Measurements from ENCODE around the gene EFCAB6.

The EFCAB6 gene

DNA sequence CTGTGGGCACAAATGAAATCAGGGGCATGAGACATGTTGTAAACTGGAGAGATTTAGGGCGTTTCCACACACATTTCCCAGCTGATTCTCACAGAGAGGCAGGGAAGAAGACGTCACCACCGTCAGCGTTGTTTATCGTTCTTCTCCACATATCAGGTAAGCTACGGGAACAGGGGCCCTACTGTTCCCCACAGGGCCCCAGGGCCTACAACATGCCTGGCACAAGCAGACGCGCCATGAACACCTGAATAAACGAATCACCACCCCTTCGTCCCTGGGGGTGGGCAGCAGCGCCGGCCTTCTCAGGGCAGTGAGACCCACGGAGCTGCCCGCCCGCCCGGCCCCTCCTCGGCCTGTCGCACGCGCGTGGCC, 342 bp downstream of the EFCAB6 start:
- Histone ChIP-seq H3K4me2 (ENCODE audit: low read depth, low read length, poor library complexity, severe bottlenecking) (no peak overlapping the region), H3K9me2 (replicated peaks; ENCODE audit: low read depth, low read length) (no peaks in the 10 kb centered on the region), H3K9ac (ENCODE audit: low read depth, low read length, poor library complexity, severe bottlenecking) (no peak overlapping the region), H3F3A (ENCODE audit: low read depth) (no peaks in the 10 kb centered on the region), H3K79me2 (ENCODE audit: insufficient read depth, low read length) (no peaks in the 10 kb centered on the region), H3K36me3 (ENCODE audit: insufficient read depth, low read length) (no peaks in the 10 kb centered on the region), H3K27me3 (ENCODE audit: insufficient read depth, low read length, poor library complexity, severe bottlenecking) (no peaks in the 10 kb centered on the region), H3K4me3 (ENCODE audit: low read length, poor library complexity, severe bottlenecking) (no peak overlapping the region), H3K4me1 (ENCODE audit: insufficient read depth, low read length, poor library complexity, severe bottlenecking) (no peaks in the 10 kb centered on the region), H3K9me3 (ENCODE audit: insufficient read depth, low read depth, low read length) (no peaks in the 10 kb centered on the region), H4K20me1 (ENCODE audit: insufficient read depth, low read length, poor library complexity, severe bottlenecking) (no peaks in the 10 kb centered on the region), H2AFZ (ENCODE audit: low read length) (no peak overlapping the region)
- no peak for TF ChIP-seq CTCF (conservative IDR thresholded peaks at IDR 0.05; ENCODE audit: low read length)
- no peak for TF ChIP-seq EZH2phosphoT487 (IDR thresholded peaks at IDR 0.05; ENCODE audit: borderline replicate concordance)

DNA sequence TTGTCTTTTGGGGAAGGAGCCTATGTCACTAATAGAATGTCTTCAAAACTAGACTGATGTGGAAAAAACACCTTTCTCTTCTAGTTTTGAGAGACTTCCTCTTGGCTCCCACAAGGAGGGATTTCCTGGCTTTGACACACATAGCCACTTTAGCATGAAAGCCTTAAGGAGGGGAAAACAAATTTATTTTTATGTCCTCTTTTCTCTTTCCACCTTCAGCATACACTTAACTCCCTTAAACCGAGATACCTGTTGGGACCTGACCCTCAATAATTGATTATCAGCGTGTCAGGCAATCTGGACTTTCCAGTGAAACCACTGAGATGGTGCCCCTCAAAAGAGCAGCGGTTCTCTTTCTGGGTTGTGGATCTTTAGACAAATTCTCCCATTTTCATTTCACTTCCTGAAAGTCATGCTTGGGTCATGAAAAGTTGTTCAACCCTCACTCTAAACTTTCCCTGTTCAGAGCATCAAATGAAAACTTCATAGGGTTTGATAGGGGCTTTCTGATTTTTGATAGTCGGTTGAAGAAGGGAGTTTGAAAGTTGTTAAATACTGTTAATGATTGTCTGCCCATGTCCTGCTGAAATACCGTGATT, 9.1 kb downstream of the EFCAB6 start:
- H3K4me1 ChIP-seq (ENCODE audit: insufficient read depth, low read length, poor library complexity, severe bottlenecking) = no peaks in the 10 kb centered on the region
- no peak overlapping the region for H3K4me3 ChIP-seq (ENCODE audit: low read length, poor library complexity, severe bottlenecking)
- no peaks in the 10 kb centered on the region for H3K9me2 ChIP-seq (replicated peaks; ENCODE audit: low read depth, low read length)
- no peaks in the 10 kb centered on the region for H3F3A ChIP-seq (ENCODE audit: low read depth)
- H3K36me3 ChIP-seq (ENCODE audit: insufficient read depth, low read length) = no peaks in the 10 kb centered on the region
- H3K79me2 ChIP-seq (ENCODE audit: insufficient read depth, low read length) = no peaks in the 10 kb centered on the region
- no peaks in the 10 kb centered on the region for H3K27me3 ChIP-seq (ENCODE audit: insufficient read depth, low read length, poor library complexity, severe bottlenecking)
- H2AFZ ChIP-seq (ENCODE audit: low read length) = no peak overlapping the region
- H3K9me3 ChIP-seq (ENCODE audit: insufficient read depth, low read depth, low read length) = no peaks in the 10 kb centered on the region
- no peaks in the 10 kb centered on the region for H4K20me1 ChIP-seq (ENCODE audit: insufficient read depth, low read length, poor library complexity, severe bottlenecking)
- H3K4me2 ChIP-seq (ENCODE audit: low read depth, low read length, poor library complexity, severe bottlenecking) = no peak overlapping the region
- no peak overlapping the region for H3K9ac ChIP-seq (ENCODE audit: low read depth, low read length, poor library complexity, severe bottlenecking)
- TF ChIP-seq CTCF (conservative IDR thresholded peaks at IDR 0.05; ENCODE audit: low read length) (no peak), EZH2phosphoT487 (IDR thresholded peaks at IDR 0.05; ENCODE audit: borderline replicate concordance) (no peak)

- H3K4me1 ChIP-seq (ENCODE audit: insufficient read depth, low read length, poor library complexity, severe bottlenecking) = no peaks in the 10 kb centered on the region
- no peaks in the 10 kb centered on the region for H3K27me3 ChIP-seq (ENCODE audit: insufficient read depth, low read length, poor library complexity, severe bottlenecking)
- no peaks in the 10 kb centered on the region for H4K20me1 ChIP-seq (ENCODE audit: insufficient read depth, low read length, poor library complexity, severe bottlenecking)
- no peaks in the 10 kb centered on the region for H3K79me2 ChIP-seq (ENCODE audit: insufficient read depth, low read length)
- H3K36me3 ChIP-seq (ENCODE audit: insufficient read depth, low read length) = no peaks in the 10 kb centered on the region
- TF ChIP-seq CTCF (conservative IDR thresholded peaks at IDR 0.05; ENCODE audit: low read length) = no peak
- no peak for TF ChIP-seq EZH2phosphoT487 (IDR thresholded peaks at IDR 0.05; ENCODE audit: borderline replicate concordance)
- no peak overlapping the region for H2AFZ ChIP-seq (ENCODE audit: low read length)
- H3K9me2 ChIP-seq (replicated peaks; ENCODE audit: low read depth, low read length) = no peaks in the 10 kb centered on the region
- H3K9ac ChIP-seq (ENCODE audit: low read depth, low read length, poor library complexity, severe bottlenecking) = no peak overlapping the region
- H3K9me3 ChIP-seq (ENCODE audit: insufficient read depth, low read depth, low read length) = no peaks in the 10 kb centered on the region
- no peak overlapping the region for H3K4me2 ChIP-seq (ENCODE audit: low read depth, low read length, poor library complexity, severe bottlenecking)
- H3F3A ChIP-seq (ENCODE audit: low read depth) = no peaks in the 10 kb centered on the region
- no peak overlapping the region for H3K4me3 ChIP-seq (ENCODE audit: low read length, poor library complexity, severe bottlenecking)
Measured at GRCh38 chr22:43800970-43801369, 11.1 kb downstream of the EFCAB6 start.
